Activated CD8-positive, alpha-beta memory T cell treated with anti-CD3 and anti-CD28 coated beads for 1 hour (primary cell): ENCODE data around the gene PARD3.
"Not testable (repeated sequence)": the region's sequence is repeated elsewhere in the genome, so short reads cannot be mapped to it uniquely, and the experiment has no call there.

ENCODE experiments used
- DNase-seq, 2 donors: peaks; one replicate each; pipeline ENCODE4 v3.0.0-alpha.2; 2020; ENCODE audit warnings: low read depth in 1 of 2; ENCODE audit errors: extremely low read depth in 1 of 2

PARD3 gene

DNA sequence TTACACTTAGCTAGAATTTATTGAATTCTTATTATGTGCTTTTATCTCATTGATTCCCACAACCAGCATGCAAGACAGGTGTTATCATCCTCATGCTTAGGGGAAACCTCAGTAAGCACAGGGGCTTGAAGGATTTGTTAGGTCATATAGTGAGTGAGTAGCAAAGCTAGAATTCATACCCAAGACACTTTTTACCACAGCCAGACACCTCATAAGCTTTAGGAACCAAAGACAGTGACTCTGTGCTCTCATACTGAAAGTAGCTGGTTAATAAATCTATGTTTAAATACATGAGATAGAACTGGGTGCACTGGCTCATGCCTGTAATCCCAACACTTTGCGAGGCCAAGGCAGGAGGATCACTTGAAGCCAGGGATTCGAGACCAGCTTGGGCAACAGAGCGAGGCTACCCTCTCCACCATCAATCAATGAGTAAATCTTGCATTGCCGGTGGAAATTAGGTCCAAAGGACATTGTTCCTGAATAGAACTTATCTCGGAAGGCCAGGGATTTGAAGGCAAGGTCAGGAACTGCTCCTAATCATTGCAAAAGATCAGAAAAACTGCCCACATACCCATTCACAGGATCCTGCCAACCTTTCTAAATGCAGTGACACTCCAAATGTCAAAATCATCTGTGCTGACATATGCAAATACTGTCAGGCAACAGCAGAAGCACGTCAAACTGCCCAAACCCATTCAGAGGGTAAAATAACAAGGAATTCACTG is 523.5 kb downstream of the PARD3 start:
- DNase-seq = no peak

DNA sequence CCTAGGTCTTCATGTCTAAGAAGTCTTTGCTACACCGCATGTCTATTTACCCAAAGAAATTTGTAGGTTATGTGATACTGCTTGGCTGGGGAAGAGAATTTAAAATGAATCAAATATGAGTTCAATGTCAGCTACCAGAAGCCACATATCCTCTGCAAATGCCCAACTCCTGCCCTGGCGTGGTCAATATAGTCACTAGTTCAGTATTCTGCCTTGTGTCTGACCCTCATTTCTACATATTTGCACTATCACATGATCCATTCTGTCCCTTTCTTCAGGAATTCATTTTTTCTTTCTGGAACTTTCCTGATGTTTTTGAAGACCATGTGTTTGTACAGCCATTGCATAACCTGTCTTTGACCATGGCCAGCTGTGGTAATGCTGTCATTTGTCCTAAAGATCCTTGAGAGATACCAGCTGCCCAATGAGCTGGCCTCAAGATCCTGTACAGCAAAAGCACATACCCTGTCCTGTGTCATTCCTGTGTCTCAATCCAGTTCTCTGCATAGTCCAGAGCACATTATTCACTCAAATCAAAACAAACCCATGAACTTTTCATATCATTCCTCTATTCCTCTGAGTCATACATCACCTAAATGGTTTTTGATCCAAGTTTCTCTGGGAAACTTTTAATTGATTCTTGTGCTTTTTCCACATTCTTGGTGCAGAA is 524.5 kb downstream of the PARD3 start:
- no peak for DNase-seq

GRCh38 chr10:34288634-34289033 is 526.5 kb downstream of the PARD3 start:
- DNase-seq = no peak

- DNase-seq = no peak
These were observed 528.9 kb downstream of the PARD3 start for GRCh38 chr10:34286136-34286739.

DNA sequence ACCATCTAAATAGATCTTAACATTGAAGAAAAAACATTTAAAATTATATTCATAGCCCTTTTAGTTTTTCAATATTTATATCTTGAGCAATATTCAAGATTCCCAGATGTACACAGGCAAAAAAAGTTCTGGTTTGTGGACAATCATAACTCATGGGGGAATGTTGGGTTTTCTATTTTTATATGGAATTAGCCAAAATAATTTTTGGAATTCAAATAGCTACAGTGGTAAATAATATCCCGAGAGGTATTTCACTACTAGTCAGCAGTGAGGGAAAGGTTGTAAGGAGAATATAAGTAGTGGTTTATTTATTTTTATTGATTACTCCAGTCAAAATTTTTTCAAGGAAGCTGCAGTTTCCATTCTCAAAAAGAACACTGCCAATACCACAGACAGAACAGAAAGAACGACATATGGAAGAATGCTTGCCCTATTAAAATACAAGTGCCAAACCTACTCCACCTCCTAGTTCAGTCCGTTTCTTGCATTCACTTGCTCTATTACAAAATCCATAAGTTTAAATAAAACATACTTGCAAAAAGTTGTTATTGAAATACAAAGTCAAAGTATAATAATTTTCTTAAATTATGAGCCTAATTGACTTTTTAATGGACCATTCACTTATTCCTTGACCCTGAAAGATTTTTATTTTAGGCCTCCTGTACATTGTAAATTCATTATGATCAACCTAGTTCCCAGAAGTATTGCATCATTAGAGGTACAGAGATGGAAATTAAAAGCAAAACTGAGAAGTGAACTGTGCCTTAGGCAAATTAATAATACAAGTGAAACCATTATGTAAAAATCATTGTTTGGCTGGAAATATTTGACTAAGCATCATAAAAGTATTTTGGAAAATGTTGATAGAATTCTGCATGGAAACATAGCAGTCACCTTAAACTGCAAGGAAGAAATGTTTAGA is 533.2 kb downstream of the PARD3 start:
- no peak for DNase-seq

- DNase-seq = no peak
These were observed 534.3 kb downstream of the PARD3 start for GRCh38 chr10:34280599-34281374.

- DNase-seq = no peak
These were observed 539.4 kb downstream of the PARD3 start for GRCh38 chr10:34275626-34276130.

DNA sequence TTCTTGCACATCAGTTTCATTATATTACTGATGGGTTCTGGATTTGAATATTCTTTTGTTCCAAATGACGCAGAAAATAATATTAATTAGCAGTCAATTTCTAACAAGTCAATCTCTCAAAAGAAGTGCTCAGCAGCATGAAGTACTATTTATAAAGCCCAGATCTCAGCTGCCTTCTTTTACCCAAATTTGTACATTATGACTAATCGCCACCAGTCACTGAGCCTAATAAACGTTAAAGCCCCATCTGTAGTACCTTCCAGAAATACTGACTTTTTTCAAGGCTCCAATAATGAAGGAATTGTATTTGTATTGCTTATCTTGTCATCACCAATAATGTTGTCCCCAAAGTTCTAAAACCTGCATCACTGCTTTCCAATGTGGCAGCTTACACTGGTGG is 540.2 kb downstream of the PARD3 start:
- no peak for DNase-seq

- DNase-seq = no peak
These were observed 541.8 kb downstream of the PARD3 start for GRCh38 chr10:34273340-34273739.

DNA sequence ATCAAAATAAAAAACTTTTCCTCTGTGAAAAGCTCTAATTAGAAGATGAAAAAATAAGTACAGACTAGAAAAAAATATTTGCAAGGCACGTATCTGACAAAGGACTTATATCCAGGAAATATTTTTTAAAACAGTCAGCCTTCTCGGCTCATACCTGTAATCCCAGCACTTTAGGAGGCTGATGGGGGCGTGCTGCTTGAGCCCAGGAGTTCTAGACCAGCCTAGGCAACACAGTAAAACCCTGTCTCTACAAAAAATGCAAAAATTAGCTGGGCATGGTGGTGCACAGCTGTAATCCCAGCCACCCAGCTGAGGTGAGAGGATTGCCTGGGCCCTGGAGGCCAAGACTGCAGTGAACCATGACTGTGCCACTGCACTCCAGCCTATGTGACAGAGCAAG is 542.8 kb downstream of the PARD3 start:
- DNase-seq = no peak

GRCh38 chr10:34268410-34268809 is 546.7 kb downstream of the PARD3 start:
- DNase-seq = not testable (repeated sequence)

DNA sequence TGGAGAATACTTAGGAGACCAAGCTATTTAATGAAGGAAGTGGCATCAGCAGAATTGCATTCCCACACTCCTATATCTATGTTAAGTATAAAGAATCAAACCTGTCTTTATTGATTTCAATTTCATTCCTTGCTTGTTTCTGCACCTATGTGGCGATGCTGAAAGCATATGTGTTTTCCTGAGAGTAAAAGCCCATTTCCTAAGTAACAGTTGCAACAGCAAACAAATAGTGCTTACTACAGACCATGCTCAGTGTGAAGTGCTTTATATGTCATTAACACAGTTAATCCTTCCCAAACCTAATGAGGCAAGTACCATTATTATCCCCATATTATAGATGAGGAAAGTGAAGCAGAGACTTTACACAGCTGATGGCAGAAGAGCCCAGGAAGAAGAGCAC is 552.1 kb downstream of the PARD3 start:
- DNase-seq = no peak

DNA sequence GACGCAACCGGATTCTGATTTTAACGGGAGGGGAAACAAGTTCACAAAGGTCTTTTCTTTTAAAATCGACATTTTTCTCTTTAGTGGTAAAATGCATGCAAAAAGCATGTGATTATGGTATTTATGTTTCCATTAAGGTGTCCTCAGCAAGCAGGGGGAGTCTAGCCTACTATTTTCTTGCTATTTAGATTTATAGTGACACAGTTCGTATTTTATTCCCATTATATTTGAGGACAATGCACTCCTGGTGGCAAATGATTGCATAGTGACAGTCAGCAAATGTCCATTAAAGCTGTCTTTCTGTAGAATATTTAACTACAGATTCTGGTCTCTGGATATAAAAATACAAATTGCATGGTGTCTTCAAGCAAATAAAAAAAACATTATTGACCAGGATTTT is 554.2 kb downstream of the PARD3 start:
- no peak for DNase-seq

DNA sequence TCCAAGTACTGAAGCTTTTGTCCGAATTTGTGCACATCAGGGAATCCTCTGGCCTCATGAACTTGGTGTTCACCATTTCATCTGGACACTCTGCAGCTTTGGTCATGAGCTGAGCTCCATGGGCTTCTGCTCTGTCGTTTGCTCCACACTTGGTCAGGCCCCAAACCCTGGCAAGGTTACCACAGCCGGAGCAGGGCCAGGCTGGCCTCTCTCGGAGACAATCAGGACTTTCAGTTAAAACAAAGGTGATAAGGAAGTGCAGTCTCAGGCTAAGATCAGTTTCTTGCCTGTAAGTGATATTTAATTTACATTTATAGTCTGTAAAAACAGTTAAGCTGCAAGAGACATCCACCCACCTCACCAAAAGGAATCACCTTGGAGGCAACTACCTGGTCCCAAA is 558.9 kb downstream of the PARD3 start:
- no peak for DNase-seq

- no peak for DNase-seq
These were observed 560.1 kb downstream of the PARD3 start for GRCh38 chr10:34255035-34255434.

GRCh38 chr10:34254596-34254995 is 560.5 kb downstream of the PARD3 start:
- DNase-seq = no peak

DNA sequence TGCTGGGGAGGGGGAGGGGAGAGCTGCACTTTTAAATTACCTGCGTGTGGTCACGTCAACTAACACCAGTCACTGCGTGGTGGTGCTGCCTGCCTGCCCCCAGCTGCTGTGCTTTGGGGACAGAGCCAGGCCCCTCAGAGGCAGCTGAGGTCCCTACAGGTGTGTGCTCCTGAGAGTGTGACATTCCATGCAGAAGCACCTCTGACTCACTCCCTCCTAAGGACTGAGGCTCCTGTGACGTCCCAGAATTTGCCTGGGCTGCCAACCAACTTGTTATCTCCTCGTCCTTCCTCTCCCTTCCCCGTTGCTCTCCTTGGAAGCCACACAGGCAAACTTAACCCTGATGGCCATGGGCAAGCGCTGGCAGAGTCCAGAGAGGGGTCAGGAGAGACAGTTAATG is 563.0 kb downstream of the PARD3 start:
- DNase-seq = no peak

- no peak for DNase-seq
These were observed 563.9 kb downstream of the PARD3 start for GRCh38 chr10:34251177-34251576.

DNA sequence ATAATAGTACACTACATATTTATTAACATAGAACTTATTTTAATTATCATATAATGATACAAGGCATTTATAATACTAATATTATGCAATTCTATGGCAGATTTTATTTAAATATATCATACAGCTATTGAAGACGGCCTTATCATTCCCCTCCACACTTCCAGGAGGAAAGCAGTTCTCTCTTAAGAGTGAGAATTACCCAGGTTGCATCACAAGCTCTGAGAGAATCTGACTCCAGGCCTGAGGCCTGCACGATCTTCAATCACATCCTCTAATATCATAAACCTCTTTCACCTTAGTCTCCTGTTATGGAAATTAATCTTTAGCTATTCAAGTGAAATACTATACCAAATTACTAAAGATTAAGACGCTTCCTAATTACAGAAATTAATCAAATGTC is 564.4 kb downstream of the PARD3 start:
- DNase-seq = no peak

GRCh38 chr10:34249634-34250033 is 565.5 kb downstream of the PARD3 start:
- DNase-seq = no peak
